Measurements from ENCODE around the gene TBK1. TPM values are rescaled to one million over a fixed set of nuclear protein-coding genes. Genes with fewer than 3 reads are reported as not detected.

Gene TBK1
- total and polyA plus RNA-seq, 2 of the 13 experiments (the other 11 are each of a cell fraction or from before 2014, with no cell fraction given): 10.3 to 25.2 TPM

GRCh38 chr12:64403707-64404469, 48.0 kb upstream of the TBK1 start, which contains the start of gene XPOT (continued):
- TF ChIP-seq ZNF280B (CRISPR knock-in tag; IDR thresholded peaks at IDR 0.05; ENCODE audit: borderline replicate concordance) (no peak), MIER3 (CRISPR knock-in tag; IDR thresholded peaks at IDR 0.05; ENCODE audit: borderline replicate concordance) (peak; percentile 30; the same call in 1 of the 2 replicates), AHDC1 (CRISPR knock-in tag; IDR thresholded peaks at IDR 0.05; ENCODE audit: borderline replicate concordance) (peak; percentile 19; the same call in 1 of the 2 replicates), PLSCR1 (CRISPR knock-in tag; IDR thresholded peaks at IDR 0.05; ENCODE audit: borderline replicate concordance) (no peak), SMYD3 (CRISPR knock-in tag; IDR thresholded peaks at IDR 0.05) (no peak), ZNF670 (CRISPR knock-in tag; IDR thresholded peaks at IDR 0.05; ENCODE audit: borderline replicate concordance) (no peak; the same call in 1 of the 2 replicates), HDAC2 (CRISPR knock-in tag; IDR thresholded peaks at IDR 0.05) (no peak), ZNF543 (CRISPR knock-in tag; IDR thresholded peaks at IDR 0.05) (no peak), ZNF362 (CRISPR knock-in tag; IDR thresholded peaks at IDR 0.05; ENCODE audit: borderline replicate concordance) (no peak), CENPX (CRISPR knock-in tag; IDR thresholded peaks at IDR 0.05) (no peak), RNF2 (conservative IDR thresholded peaks at IDR 0.05; ENCODE audit: low read depth) (no peak), ZNF33A (CRISPR knock-in tag; IDR thresholded peaks at IDR 0.05; ENCODE audit: borderline replicate concordance) (no peak), MBNL3 (CRISPR knock-in tag; conservative IDR thresholded peaks at IDR 0.05) (no peak), ZBTB21 (CRISPR knock-in tag; IDR thresholded peaks at IDR 0.05) (no peak), MLXIP (CRISPR knock-in tag; IDR thresholded peaks at IDR 0.05; ENCODE audit: borderline replicate concordance) (no peak), MIER2 (CRISPR knock-in tag; IDR thresholded peaks at IDR 0.05) (no peak)
